ENCODE data around the gene LMX1A. TPM values are rescaled to one million over a fixed set of nuclear protein-coding genes. Genes with fewer than 3 reads are reported as not detected.

The LMX1A gene
- polyA plus RNA-seq, 1 donor (not counting 4 experiments of a cell fraction or from before 2014, with no cell fraction given) = not detected

DNA sequence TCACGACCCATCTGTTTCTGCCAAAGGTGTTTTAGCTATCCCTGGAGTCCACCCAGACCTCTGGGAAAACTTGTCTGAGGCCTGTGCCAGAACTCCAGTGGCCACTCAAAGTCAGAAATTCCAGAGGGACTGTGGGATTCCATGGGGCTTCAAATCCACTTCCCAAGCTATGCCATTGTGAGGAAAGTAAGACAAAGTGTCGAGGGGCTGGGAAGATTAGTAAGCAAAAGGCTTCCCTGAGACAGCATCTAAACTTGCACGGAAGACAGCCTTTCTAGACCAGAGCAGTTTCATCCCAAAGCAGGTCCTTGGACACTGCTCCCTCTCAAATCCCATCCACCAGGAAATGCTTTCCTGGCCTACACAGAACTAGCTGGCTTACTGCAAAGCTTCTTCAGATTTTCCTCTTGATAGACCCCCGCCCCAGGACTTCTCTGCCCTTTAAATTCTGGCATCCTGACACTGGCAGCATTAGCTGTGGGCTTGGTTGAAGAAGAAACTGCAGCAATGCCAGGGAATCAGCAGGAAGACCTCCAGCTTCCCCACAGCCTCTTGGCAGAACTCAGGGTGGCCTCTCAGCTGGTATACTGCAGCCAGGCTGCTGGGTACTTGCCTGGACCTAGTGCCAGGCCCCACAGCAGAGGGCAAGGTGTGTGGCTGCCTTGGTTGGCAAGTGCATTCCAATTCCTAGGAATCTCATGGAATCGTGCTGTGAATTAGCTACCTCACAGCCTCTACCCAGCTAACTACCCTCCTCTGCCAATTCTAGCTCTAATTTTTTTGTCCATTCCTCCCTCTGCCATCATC, 27.3 kb upstream of the LMX1A start:
- FAIRE-seq (no peak), DNase-seq (ENCODE audit: low read depth, low spot score) (no peak)
- Histone ChIP-seq H2AFZ (ENCODE audit: control insufficient read depth, low read length) (no peak overlapping the region), H3K9me1 (ENCODE audit: control insufficient read depth, extremely low read depth, insufficient read depth, low read length) (no peaks in the 10 kb centered on the region), H3K4me3 (ENCODE audit: control insufficient read depth in 2 of 3, extremely low read depth in 1 of 3, insufficient read depth in 2 of 3, low read depth in 1 of 3, low read length in 3 of 3) (no peak overlapping the region), H3K4me1 (ENCODE audit: control insufficient read depth, extremely low read depth, insufficient read depth, low read length) (peaks cover 3% of the 10 kb centered on the region), H4K20me1 (ENCODE audit: control insufficient read depth, extremely low read depth, insufficient read depth, low read length) (no peaks in the 10 kb centered on the region), H3K9ac (ENCODE audit: control insufficient read depth, extremely low read depth, insufficient read depth, low read length) (no peak overlapping the region), H3K9me3 (ENCODE audit: control insufficient read depth, low read depth, low read length) (no peaks in the 10 kb centered on the region), H3K27ac (ENCODE audit: control insufficient read depth, insufficient read depth, low read length) (no peak overlapping the region), H3K36me3 (ENCODE audit: control insufficient read depth in 2 of 2, extremely low read depth in 1 of 2, insufficient read depth in 2 of 2, low read length in 2 of 2) (no peaks in the 10 kb centered on the region), H3K4me2 (ENCODE audit: control insufficient read depth, extremely low read depth, insufficient read depth, low read depth, low read length) (no peak overlapping the region), H3K27me3 (ENCODE audit: control insufficient read depth, extremely low read depth, insufficient read depth, low read length) (peaks cover 67% of the 10 kb centered on the region), H3K79me2 (ENCODE audit: control insufficient read depth, insufficient read depth, low read length) (no peaks in the 10 kb centered on the region)
- dilution Hi-C loops (cut with MboI; ENCODE audit: extremely low pct_ligation_motif_present, low sequenced_read_pairs) = no loop called here
- no peak for TF ChIP-seq EZH2 (IDR thresholded peaks at IDR 0.05; ENCODE audit: low read length)
- TF ChIP-seq, protein P1, sequence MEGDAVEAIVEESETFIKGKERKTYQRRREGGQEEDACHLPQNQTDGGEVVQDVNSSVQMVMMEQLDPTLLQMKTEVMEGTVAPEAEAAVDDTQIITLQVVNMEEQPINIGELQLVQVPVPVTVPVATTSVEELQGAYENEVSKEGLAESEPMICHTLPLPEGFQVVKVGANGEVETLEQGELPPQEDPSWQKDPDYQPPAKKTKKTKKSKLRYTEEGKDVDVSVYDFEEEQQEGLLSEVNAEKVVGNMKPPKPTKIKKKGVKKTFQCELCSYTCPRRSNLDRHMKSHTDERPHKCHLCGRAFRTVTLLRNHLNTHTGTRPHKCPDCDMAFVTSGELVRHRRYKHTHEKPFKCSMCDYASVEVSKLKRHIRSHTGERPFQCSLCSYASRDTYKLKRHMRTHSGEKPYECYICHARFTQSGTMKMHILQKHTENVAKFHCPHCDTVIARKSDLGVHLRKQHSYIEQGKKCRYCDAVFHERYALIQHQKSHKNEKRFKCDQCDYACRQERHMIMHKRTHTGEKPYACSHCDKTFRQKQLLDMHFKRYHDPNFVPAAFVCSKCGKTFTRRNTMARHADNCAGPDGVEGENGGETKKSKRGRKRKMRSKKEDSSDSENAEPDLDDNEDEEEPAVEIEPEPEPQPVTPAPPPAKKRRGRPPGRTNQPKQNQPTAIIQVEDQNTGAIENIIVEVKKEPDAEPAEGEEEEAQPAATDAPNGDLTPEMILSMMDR (optimal IDR thresholded peaks at IDR 0.05 in 1 of 3, IDR thresholded peaks at IDR 0.05 in 1 of 3, conservative IDR thresholded peaks at IDR 0.05 in 1 of 3; ENCODE audit: extremely low read depth in 1 of 3, insufficient read depth in 2 of 3, low read length in 3 of 3) = no peak

DNA sequence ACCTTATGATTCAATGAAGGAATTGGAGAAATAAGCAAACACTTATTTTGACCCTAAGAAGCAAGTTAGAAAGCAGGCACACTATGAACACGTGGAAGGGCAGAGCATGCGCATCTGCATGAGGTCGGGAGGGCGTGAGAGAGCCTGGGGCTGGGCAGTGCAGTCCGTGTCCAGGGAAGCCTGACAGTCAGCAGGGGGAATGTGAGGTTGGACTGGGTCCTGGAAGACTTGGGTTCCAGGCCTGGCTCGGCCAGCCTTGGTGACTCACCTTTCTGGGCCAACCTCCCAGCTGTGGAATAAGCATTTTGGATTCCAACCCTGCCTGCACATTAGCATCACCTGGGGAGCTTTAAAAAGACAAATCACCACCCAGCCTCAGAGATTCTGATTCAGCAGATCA, 26.6 kb upstream of the LMX1A start:
- Histone ChIP-seq H3K4me2 (ENCODE audit: control insufficient read depth, extremely low read depth, insufficient read depth, low read depth, low read length) (no peak overlapping the region), H3K9ac (ENCODE audit: control insufficient read depth, extremely low read depth, insufficient read depth, low read length) (no peak overlapping the region)

More for the DNA sequence above, 26.6 kb upstream of the LMX1A start:
- Histone ChIP-seq H4K20me1 (ENCODE audit: control insufficient read depth, extremely low read depth, insufficient read depth, low read length) (no peaks in the 10 kb centered on the region), H2AFZ (ENCODE audit: control insufficient read depth, low read length) (no peak overlapping the region), H3K9me1 (ENCODE audit: control insufficient read depth, extremely low read depth, insufficient read depth, low read length) (no peaks in the 10 kb centered on the region), H3K4me1 (ENCODE audit: control insufficient read depth, extremely low read depth, insufficient read depth, low read length) (peaks cover 3% of the 10 kb centered on the region), H3K79me2 (ENCODE audit: control insufficient read depth, insufficient read depth, low read length) (no peaks in the 10 kb centered on the region), H3K27ac (ENCODE audit: control insufficient read depth, insufficient read depth, low read length) (no peak overlapping the region), H3K27me3 (ENCODE audit: control insufficient read depth, extremely low read depth, insufficient read depth, low read length) (peaks cover 60% of the 10 kb centered on the region), H3K4me3 (ENCODE audit: control insufficient read depth in 2 of 3, extremely low read depth in 1 of 3, insufficient read depth in 2 of 3, low read depth in 1 of 3, low read length in 3 of 3) (no peak overlapping the region), H3K36me3 (ENCODE audit: control insufficient read depth in 2 of 2, extremely low read depth in 1 of 2, insufficient read depth in 2 of 2, low read length in 2 of 2) (no peaks in the 10 kb centered on the region), H3K9me3 (ENCODE audit: control insufficient read depth, low read depth, low read length) (no peaks in the 10 kb centered on the region)
- dilution Hi-C loops (cut with MboI; ENCODE audit: extremely low pct_ligation_motif_present, low sequenced_read_pairs) = no loop called here
- TF ChIP-seq EZH2 (IDR thresholded peaks at IDR 0.05; ENCODE audit: low read length) = no peak
- TF ChIP-seq, protein P1 (optimal IDR thresholded peaks at IDR 0.05 in 1 of 3, IDR thresholded peaks at IDR 0.05 in 1 of 3, conservative IDR thresholded peaks at IDR 0.05 in 1 of 3; ENCODE audit: extremely low read depth in 1 of 3, insufficient read depth in 2 of 3, low read length in 3 of 3) = no peak
- FAIRE-seq (no peak), DNase-seq (ENCODE audit: low read depth, low spot score) (no peak)

All from keratinocyte (primary cell).